ENCODE measurements around the gene ACAD10. TPM values are rescaled to one million over a fixed set of nuclear protein-coding genes. Genes with fewer than 3 reads are reported as not detected.

ACAD10 gene
- total RNA-seq, 1 donor from 2014 or later = 23.3 TPM

DNA sequence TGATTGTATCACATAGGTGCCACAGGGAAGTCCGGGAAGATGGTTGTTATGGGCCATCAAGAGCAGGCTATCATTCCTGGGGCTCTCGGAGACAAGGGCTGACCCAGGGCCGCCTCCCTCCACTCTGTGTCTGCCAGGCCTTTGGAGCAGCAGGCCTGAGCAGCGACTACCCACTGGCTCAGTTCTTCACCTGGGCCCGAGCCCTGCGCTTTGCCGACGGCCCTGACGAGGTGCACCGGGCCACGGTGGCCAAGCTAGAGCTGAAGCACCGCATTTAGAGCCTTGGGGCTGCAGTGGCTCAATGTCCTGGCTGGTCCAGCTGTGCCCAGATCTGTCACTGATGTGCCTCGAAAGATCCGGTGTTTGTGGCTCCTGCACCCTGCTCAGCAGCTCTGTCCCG is 70.3 kb downstream of the ACAD10 start:
- peaks cover 28% of the 10 kb centered on the region for H3K4me1 ChIP-seq
- no peak for ATAC-seq
- intact Hi-C loops (cut with DNase I) = no loop called here

GRCh38 chr12:111756681-111757080 is 70.8 kb downstream of the ACAD10 start:
- H3K27me3 ChIP-seq = no peaks in the 10 kb centered on the region
- H3K4me3 ChIP-seq = no peak overlapping the region
- H3K27ac ChIP-seq = no peak overlapping the region
- H3K9me3 ChIP-seq = no peaks in the 10 kb centered on the region
- H3K4me1 ChIP-seq = peaks cover 28% of the 10 kb centered on the region
- DNase-seq = no peak
- H3K36me3 ChIP-seq = peaks cover 7% of the 10 kb centered on the region
- intact Hi-C loops (cut with DNase I) = no loop called here
- ATAC-seq = no peak
- TF ChIP-seq, protein P1, sequence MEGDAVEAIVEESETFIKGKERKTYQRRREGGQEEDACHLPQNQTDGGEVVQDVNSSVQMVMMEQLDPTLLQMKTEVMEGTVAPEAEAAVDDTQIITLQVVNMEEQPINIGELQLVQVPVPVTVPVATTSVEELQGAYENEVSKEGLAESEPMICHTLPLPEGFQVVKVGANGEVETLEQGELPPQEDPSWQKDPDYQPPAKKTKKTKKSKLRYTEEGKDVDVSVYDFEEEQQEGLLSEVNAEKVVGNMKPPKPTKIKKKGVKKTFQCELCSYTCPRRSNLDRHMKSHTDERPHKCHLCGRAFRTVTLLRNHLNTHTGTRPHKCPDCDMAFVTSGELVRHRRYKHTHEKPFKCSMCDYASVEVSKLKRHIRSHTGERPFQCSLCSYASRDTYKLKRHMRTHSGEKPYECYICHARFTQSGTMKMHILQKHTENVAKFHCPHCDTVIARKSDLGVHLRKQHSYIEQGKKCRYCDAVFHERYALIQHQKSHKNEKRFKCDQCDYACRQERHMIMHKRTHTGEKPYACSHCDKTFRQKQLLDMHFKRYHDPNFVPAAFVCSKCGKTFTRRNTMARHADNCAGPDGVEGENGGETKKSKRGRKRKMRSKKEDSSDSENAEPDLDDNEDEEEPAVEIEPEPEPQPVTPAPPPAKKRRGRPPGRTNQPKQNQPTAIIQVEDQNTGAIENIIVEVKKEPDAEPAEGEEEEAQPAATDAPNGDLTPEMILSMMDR (IDR thresholded peaks at IDR 0.05) = no peak

More for the DNA sequence above, 70.3 kb downstream of the ACAD10 start:
- Histone ChIP-seq H3K27me3 (no peaks in the 10 kb centered on the region), H3K4me3 (no peak overlapping the region), H3K27ac (no peak overlapping the region), H3K36me3 (peaks cover 12% of the 10 kb centered on the region), H3K9me3 (no peaks in the 10 kb centered on the region)
- TF ChIP-seq, protein P1 (IDR thresholded peaks at IDR 0.05) = no peak
- DNase-seq = no peak

GRCh38 chr12:111757361-111758119 is 71.7 kb downstream of the ACAD10 start:
- Histone ChIP-seq H3K9me3 (no peaks in the 10 kb centered on the region), H3K27ac (peak overlapping the region; percentile 85), H3K27me3 (no peaks in the 10 kb centered on the region), H3K4me3 (no peak overlapping the region), H3K36me3 (peaks cover 7% of the 10 kb centered on the region), H3K4me1 (peaks cover 28% of the 10 kb centered on the region)
- TF ChIP-seq, protein P1 (IDR thresholded peaks at IDR 0.05) = no peak
- DNase-seq (peak; percentile 79), ATAC-seq (peak; percentile 64)
- intact Hi-C loops (cut with DNase I) = no loop called here

DNA sequence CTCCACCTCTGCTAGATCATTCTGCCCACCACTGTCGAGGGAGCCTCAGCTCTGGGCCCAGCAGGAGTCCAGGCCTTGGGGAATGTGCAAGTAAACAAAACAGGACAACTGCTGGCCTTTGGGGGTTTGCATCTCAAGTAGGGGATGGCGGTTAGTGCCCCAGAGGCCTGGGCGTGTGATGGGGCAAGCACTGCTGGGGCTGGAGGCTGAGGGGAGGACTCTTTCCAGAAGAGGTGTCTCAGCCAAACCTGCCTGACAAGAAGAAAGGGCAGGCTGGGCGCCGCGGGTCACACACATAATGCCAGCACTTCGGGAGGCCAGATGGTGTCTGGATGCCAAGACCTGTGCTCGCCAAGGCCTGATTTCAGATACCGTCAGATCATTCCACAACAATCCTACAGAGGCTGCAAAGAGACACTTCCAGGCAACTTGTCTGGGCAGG is 72.3 kb downstream of the ACAD10 start:
- Histone ChIP-seq H3K4me1 (peaks cover 26% of the 10 kb centered on the region), H3K27me3 (no peaks in the 10 kb centered on the region), H3K27ac (peak overlapping the region; percentile 85), H3K4me3 (no peak overlapping the region), H3K36me3 (peaks cover 7% of the 10 kb centered on the region), H3K9me3 (no peaks in the 10 kb centered on the region)
- TF ChIP-seq, protein P1 (IDR thresholded peaks at IDR 0.05) = no peak
- DNase-seq (peak; percentile 81), ATAC-seq (peak; percentile 57)
- intact Hi-C loops (cut with DNase I) = no loop called here

DNA sequence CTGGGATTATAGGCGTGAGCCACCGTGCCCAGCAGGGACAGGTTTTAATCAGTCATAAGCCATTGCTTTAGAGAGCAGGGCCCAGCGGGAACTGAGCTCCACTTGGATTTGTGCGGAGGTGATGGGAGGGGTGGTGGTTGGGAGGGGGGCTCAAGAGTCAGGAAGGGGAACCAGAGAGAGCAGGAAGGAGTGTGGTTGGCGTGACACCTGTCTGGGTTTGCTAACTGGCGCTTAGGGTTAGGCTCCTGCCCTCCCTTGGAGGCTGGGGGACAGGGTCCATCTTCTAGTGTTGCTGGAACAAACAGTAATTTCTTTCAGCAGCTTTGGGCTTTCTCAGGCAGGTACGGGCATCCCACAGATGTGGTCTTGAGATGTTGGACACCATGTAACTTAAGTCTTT is 73.4 kb downstream of the ACAD10 start:
- TF ChIP-seq, protein P1 (IDR thresholded peaks at IDR 0.05) = no peak
- H3K27ac ChIP-seq = peak overlapping the region; percentile 85
- no peaks in the 10 kb centered on the region for H3K9me3 ChIP-seq
- DNase-seq (no peak), ATAC-seq (no peak)
- intact Hi-C loops (cut with DNase I) = no loop called here
- H3K27me3 ChIP-seq = no peaks in the 10 kb centered on the region
- no peak overlapping the region for H3K4me3 ChIP-seq
- peaks cover 23% of the 10 kb centered on the region for H3K4me1 ChIP-seq
- H3K36me3 ChIP-seq = peaks cover under 1% of the 10 kb centered on the region

All from upper lobe of right lung (tissue), 1 donor.